Gastroesophageal sphincter (tissue), 3 donors: ENCODE data around the gene OTX1.

ENCODE experiments used
- POLR2A ChIP-seq, 2 donors: fragments of 450-650 bp; IDR thresholded peaks; one replicate each; pipeline ENCODE4 v1.6.1; 2017; ENCODE audit warnings: antibody characterized with exemption in 2 of 2, mild to moderate bottlenecking in 2 of 2, moderate library complexity in 1 of 2
- POLR2AphosphoS5 ChIP-seq: sonication (generic); formaldehyde crosslinking; IDR thresholded peaks from one replicate; pipeline ENCODE4 v1.6.1; 2017; ENCODE audit warnings: antibody characterized with exemption
- TF ChIP-seq, protein P1 (sequence below), 4 experiments: fragments of 200-600 bp in 2 of 4; fragments of 450-650 bp in 2 of 4; sonication (generic) in 1 of 4; IDR thresholded peaks; one replicate each; pipeline ENCODE4 v1.5.1; 2017 to 2019; ENCODE audit warnings: antibody characterized with exemption in 4 of 4, mild to moderate bottlenecking in 2 of 4, moderate library complexity in 2 of 4

DNA sequence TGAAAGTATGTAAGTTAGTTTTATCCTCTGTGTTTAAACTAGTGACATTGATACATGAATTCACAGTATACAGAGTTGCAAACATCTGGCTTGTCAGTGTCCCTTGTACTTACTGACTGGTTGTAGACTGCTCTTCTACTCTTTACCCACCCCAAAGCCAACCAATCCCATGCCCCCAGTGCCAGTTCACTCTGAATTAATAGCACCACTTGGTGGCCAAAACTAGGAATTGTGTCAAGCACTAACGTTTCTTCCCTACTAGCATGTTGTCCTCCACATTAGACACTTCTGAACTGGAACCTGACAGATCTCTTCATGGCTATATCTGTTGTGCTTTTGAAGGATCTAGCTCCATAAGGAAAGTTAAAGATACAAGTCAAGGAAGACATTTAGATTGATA is 27.2 kb upstream of the OTX1 start:
- TF ChIP-seq, protein P1, sequence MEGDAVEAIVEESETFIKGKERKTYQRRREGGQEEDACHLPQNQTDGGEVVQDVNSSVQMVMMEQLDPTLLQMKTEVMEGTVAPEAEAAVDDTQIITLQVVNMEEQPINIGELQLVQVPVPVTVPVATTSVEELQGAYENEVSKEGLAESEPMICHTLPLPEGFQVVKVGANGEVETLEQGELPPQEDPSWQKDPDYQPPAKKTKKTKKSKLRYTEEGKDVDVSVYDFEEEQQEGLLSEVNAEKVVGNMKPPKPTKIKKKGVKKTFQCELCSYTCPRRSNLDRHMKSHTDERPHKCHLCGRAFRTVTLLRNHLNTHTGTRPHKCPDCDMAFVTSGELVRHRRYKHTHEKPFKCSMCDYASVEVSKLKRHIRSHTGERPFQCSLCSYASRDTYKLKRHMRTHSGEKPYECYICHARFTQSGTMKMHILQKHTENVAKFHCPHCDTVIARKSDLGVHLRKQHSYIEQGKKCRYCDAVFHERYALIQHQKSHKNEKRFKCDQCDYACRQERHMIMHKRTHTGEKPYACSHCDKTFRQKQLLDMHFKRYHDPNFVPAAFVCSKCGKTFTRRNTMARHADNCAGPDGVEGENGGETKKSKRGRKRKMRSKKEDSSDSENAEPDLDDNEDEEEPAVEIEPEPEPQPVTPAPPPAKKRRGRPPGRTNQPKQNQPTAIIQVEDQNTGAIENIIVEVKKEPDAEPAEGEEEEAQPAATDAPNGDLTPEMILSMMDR (IDR thresholded peaks at IDR 0.05), result peak in 1 of 4 experiments; percentile 11
- TF ChIP-seq POLR2AphosphoS5 (no peak), POLR2A (IDR thresholded peaks at IDR 0.05) (no peak)
